Endothelial cell of umbilical vein (primary cell): ENCODE results near the gene MACROD2. TPM values are rescaled to one million over a fixed set of nuclear protein-coding genes. Genes with fewer than 3 reads are reported as not detected.

ENCODE experiments used
- BruUV-seq: library from RNA; stranded (reverse); fragments of 400-500 nt; replicated peaks from 2 replicates; lab custom pipeline; 2021; lab: Mats Ljungman, UMichigan
- CTCF ChIA-PET: fragments of 300-600, 350-600 bp; sonication (Branson Sonifier 250); formaldehyde crosslinking; loops from one replicate; lab custom pipeline; 2021; ENCODE audit warnings: antibody characterized with exemption, inconsistent platforms; lab: Charles Lee
- POLR2A ChIA-PET: fragments of 300-600, 350-600 bp; sonication (Branson Sonifier 250); formaldehyde crosslinking; loops from one replicate; lab custom pipeline; 2021; ENCODE audit warnings: antibody characterized with exemption, inconsistent platforms; lab: Charles Lee
- DNase-seq: peaks from one replicate; pipeline ENCODE4 v3.0.0-alpha.2; 2011; ENCODE audit warnings: low read depth, low spot score
- FAIRE-seq: peaks from 2 replicates; lab custom pipeline; 2011; peaks lifted over from hg19 to GRCh38; lab: Jason Lieb, UNC
- H2AFZ ChIP-seq: 2 replicates; pipeline ENCODE4 v1.6.0; 2012; ENCODE audit warnings: low read depth, low read length, control low read depth, inconsistent platforms
- H3K27ac ChIP-seq: 2 replicates; pipeline ENCODE4 v1.5.1; 2011; ENCODE audit warnings: low read depth, mild to moderate bottlenecking, control low read depth, low read length, moderate library complexity; ENCODE audit not compliant: insufficient read depth
- H3K27me3 ChIP-seq, 2 experiments: 2 replicates each; pipeline versions ENCODE4 v1.6.0 to v1.6.1; 2011; ENCODE audit warnings: low read length in 2 of 2, mixed read lengths in 1 of 2; ENCODE audit not compliant: control insufficient read depth in 2 of 2, insufficient read depth in 2 of 2
- H3K36me3 ChIP-seq, 2 experiments: 2 replicates in 1 of 2; 3 replicates in 1 of 2; pipeline ENCODE4 v1.5.1; 2011; ENCODE audit warnings: low read length in 2 of 2, mild to moderate bottlenecking in 1 of 2, moderate library complexity in 1 of 2; ENCODE audit not compliant: control insufficient read depth in 2 of 2, insufficient read depth in 2 of 2; ENCODE audit errors: extremely low read depth in 1 of 2
- H3K4me1 ChIP-seq: 3 replicates; pipeline ENCODE4 v1.5.1; 2011; ENCODE audit warnings: mild to moderate bottlenecking, low read length; ENCODE audit not compliant: control insufficient read depth, insufficient read depth; ENCODE audit errors: extremely low read depth
- H3K4me2 ChIP-seq: 2 replicates; pipeline ENCODE4 v1.6.1; 2011; ENCODE audit warnings: low read length, control low read depth, mixed read lengths; ENCODE audit not compliant: insufficient read depth
- H3K4me3 ChIP-seq, 3 experiments: fragments of 200-600 bp in 1 of 3; sonication (generic), shearing (Covaris generic) in 1 of 3; replicated peaks in 1 of 3; 2 replicates each; pipeline ENCODE4 v1.5.1; 2011 to 2016; ENCODE audit warnings: control low read depth in 3 of 3, low read length in 3 of 3, mild to moderate bottlenecking in 2 of 3, inconsistent platforms in 1 of 3, low read depth in 1 of 3, moderate library complexity in 1 of 3; ENCODE audit not compliant: insufficient read depth in 1 of 3
- H3K79me2 ChIP-seq: 2 replicates; pipeline ENCODE4 v1.6.0; 2012; ENCODE audit warnings: low read length, inconsistent platforms; ENCODE audit not compliant: control insufficient read depth, insufficient read depth
- H3K9ac ChIP-seq: replicated peaks from 2 replicates; pipeline ENCODE3; 2011; ENCODE audit warnings: low read length, control low read depth; ENCODE audit not compliant: insufficient read depth; ENCODE audit errors: extremely low read depth
- H3K9me1 ChIP-seq: replicated peaks from 3 replicates; pipeline ENCODE4 v1.6.0; 2011; ENCODE audit warnings: mild to moderate bottlenecking, low read length; ENCODE audit not compliant: control insufficient read depth, insufficient read depth; ENCODE audit errors: extremely low read depth
- H3K9me3 ChIP-seq: replicated peaks from 2 replicates; pipeline ENCODE4 v1.5.1; 2012; ENCODE audit warnings: low read length, inconsistent platforms; ENCODE audit not compliant: control insufficient read depth, insufficient read depth
- H4K20me1 ChIP-seq: replicated peaks from 2 replicates; pipeline ENCODE3; 2011; ENCODE audit warnings: mild to moderate bottlenecking, low read length; ENCODE audit not compliant: control insufficient read depth, insufficient read depth; ENCODE audit errors: extremely low read depth
- EZH2 ChIP-seq: IDR thresholded peaks from 2 replicates; pipeline ENCODE4 v1.6.1; 2012; ENCODE audit warnings: borderline replicate concordance, low read depth, mild to moderate bottlenecking, moderate library complexity, low read length, inconsistent platforms; ENCODE audit not compliant: severe bottlenecking
- FOS ChIP-seq: IDR thresholded peaks from 2 replicates; pipeline ENCODE4 v1.6.1; 2011; ENCODE audit warnings: mild to moderate bottlenecking, low read length, moderate library complexity, borderline replicate concordance; ENCODE audit not compliant: insufficient read depth
- GATA2 ChIP-seq: IDR thresholded peaks from 2 replicates; pipeline ENCODE4 v1.7.0; 2011; ENCODE audit warnings: low read depth, mild to moderate bottlenecking, moderate library complexity, mixed read lengths, low read length; ENCODE audit not compliant: insufficient read length, insufficient read depth
- JUN ChIP-seq: IDR thresholded peaks from 2 replicates; pipeline ENCODE4 v1.6.1; 2011; ENCODE audit warnings: borderline replicate concordance, low read depth; ENCODE audit not compliant: insufficient read length, insufficient read depth
- MYC ChIP-seq: IDR thresholded peaks from one replicate; pipeline ENCODE4 v1.6.1; 2011; ENCODE audit warnings: mild to moderate bottlenecking, low read depth, low read length
- POLR2A ChIP-seq: IDR thresholded peaks from 2 replicates; pipeline ENCODE4 v1.6.1; 2012; ENCODE audit warnings: low read depth, mild to moderate bottlenecking, control low read depth, low read length
- POLR2AphosphoS5 ChIP-seq: IDR thresholded peaks from 2 replicates; pipeline ENCODE4 v1.6.1; 2012; ENCODE audit warnings: low read depth, mild to moderate bottlenecking, control low read depth, low read length, moderate library complexity; ENCODE audit not compliant: insufficient read depth
- dilution Hi-C: fragments of 300-500 bp; cut with MboI; formaldehyde crosslinking; loops from one replicate; pipeline ENCODE4 v1.15.0; 2019; ENCODE audit warnings: low sequenced_read_pairs; ENCODE audit not compliant: extremely low pct_ligation_motif_present
- intact Hi-C: fragments of 100-400 bp; cut with micrococcal nuclease; formaldehyde crosslinking; loops from one replicate; pipeline ENCODE4 v1.10.0; 2022
- polyA plus RNA-seq, 4 experiments: library from polyadenylated mRNA; depleted of rRNA in 3 of 4; stranded (reverse) in 3 of 4; unstranded in 1 of 4; fragments of >200 nt; gene quantifications; 2 replicates each; pipeline versions ENCODE4 v1.2.1 to v1.2.3, GENCODE V29; 2011 to 2012; ENCODE audit warnings: missing spikeins in 1 of 4
- total RNA-seq: library from RNA; stranded (reverse); gene quantifications from 2 replicates; pipeline ENCODE4 v1.2.3, GENCODE V29; 2021
- TF ChIP-seq, protein P1 (sequence below): IDR thresholded peaks from 2 replicates; pipeline ENCODE4 v1.6.1; 2011; ENCODE audit not compliant: insufficient read depth, insufficient read length
- TF ChIP-seq, protein P2 (sequence below), 2 donors: IDR thresholded peaks; 1 replicate in 1 of 2; 2 replicates in 1 of 2; pipeline ENCODE4 v1.5.1; 2011; ENCODE audit warnings: low read length in 2 of 2, mild to moderate bottlenecking in 2 of 2, moderate library complexity in 2 of 2, control low read depth in 1 of 2, inconsistent platforms in 1 of 2, low read depth in 1 of 2; ENCODE audit not compliant: insufficient read depth in 1 of 2; ENCODE audit errors: extremely low read depth in 1 of 2

MACROD2 gene
- total and polyA plus RNA-seq, 2 donors (not counting 3 experiments of a cell fraction or from before 2014, with no cell fraction given): 0.11 to 0.73 TPM

DNA sequence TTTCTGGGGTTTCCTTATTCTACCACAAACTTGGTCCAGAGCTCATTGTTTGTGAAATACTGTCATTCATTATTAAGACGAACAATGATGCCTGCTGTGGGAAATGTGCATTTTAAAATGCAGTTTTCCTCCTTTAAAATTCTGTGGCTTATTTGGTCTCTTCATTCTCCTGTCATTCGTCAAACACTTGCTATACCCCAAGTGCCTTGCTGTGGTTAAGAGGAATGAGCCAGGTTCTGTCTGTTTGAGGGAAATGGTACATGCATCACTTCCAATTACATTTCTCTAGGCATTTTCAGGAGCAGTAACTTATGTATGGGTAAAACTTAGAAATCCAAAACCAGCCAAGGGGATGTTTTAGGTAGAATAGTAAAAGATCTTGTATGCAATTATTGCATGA is 1490.2 kb downstream of the MACROD2 start:
- Histone ChIP-seq H3K9me1 (no peaks in the 10 kb centered on the region), H4K20me1 (no peaks in the 10 kb centered on the region), H3K4me3 (no peak overlapping the region), H3K4me1 (no peaks in the 10 kb centered on the region), H3K27ac (no peak overlapping the region), H3K9me3 (no peaks in the 10 kb centered on the region), H3K79me2 (no peaks in the 10 kb centered on the region), H3K4me2 (no peak overlapping the region), H3K27me3 (no peaks in the 10 kb centered on the region), H3K9ac (no peak overlapping the region), H3K36me3 (no peaks in the 10 kb centered on the region), H2AFZ (no peak overlapping the region)
- ChIA-PET POLR2A (no interaction called here), CTCF (no interaction called here)
- dilution Hi-C loops: no loop called here
- no peak for DNase-seq
- TF ChIP-seq POLR2A (no peak), GATA2 (no peak), FOS (no peak)
- TF ChIP-seq, protein P1, sequence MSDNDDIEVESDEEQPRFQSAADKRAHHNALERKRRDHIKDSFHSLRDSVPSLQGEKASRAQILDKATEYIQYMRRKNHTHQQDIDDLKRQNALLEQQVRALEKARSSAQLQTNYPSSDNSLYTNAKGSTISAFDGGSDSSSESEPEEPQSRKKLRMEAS: no peak
- no TSS peak for BruUV-seq
- FAIRE-seq: no peak
- intact Hi-C loops: no loop called here

DNA sequence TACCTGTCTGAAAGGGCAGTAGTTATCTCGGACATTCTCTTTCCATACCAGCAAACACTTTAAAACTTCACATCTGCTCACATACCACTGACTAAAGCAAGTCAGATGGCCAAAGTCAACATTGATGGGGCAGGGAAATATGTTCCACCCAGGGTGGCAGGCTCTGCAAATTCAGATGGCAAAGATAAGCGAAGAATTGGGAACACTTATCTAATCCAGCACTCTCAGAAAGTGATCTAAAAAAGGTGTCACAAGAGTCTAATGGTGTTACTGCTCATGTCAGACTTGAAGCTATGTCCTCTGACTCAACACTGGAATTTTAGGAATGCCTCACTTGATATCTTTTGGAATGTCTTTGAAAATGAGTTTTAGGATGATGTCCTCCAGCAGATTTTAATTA is 1491.7 kb downstream of the MACROD2 start:
- Histone ChIP-seq H3K27me3 (no peaks in the 10 kb centered on the region), H4K20me1 (no peaks in the 10 kb centered on the region), H3K9ac (no peak overlapping the region), H3K4me3 (no peak overlapping the region), H3K4me1 (no peaks in the 10 kb centered on the region), H3K4me2 (no peak overlapping the region), H3K9me1 (no peaks in the 10 kb centered on the region), H2AFZ (no peak overlapping the region), H3K36me3 (no peaks in the 10 kb centered on the region), H3K9me3 (no peaks in the 10 kb centered on the region), H3K79me2 (no peaks in the 10 kb centered on the region), H3K27ac (no peak overlapping the region)
- POLR2A ChIA-PET: no interaction called here
- no peak for TF ChIP-seq EZH2
- TF ChIP-seq GATA2: no peak
- no peak for TF ChIP-seq POLR2A
- TF ChIP-seq JUN: no peak
- TF ChIP-seq POLR2AphosphoS5: no peak
- TF ChIP-seq FOS: no peak
- TF ChIP-seq, protein P2, sequence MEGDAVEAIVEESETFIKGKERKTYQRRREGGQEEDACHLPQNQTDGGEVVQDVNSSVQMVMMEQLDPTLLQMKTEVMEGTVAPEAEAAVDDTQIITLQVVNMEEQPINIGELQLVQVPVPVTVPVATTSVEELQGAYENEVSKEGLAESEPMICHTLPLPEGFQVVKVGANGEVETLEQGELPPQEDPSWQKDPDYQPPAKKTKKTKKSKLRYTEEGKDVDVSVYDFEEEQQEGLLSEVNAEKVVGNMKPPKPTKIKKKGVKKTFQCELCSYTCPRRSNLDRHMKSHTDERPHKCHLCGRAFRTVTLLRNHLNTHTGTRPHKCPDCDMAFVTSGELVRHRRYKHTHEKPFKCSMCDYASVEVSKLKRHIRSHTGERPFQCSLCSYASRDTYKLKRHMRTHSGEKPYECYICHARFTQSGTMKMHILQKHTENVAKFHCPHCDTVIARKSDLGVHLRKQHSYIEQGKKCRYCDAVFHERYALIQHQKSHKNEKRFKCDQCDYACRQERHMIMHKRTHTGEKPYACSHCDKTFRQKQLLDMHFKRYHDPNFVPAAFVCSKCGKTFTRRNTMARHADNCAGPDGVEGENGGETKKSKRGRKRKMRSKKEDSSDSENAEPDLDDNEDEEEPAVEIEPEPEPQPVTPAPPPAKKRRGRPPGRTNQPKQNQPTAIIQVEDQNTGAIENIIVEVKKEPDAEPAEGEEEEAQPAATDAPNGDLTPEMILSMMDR (IDR thresholded peaks at IDR 0.05; ENCODE audit: extremely low read depth in 1 of 2, insufficient read depth in 1 of 2, low read depth in 1 of 2, low read length in 2 of 2): no peak
- TF ChIP-seq MYC: no peak
- TF ChIP-seq, protein P1: no peak
- dilution Hi-C loops: no loop called here
- intact Hi-C loops: no loop called here
- CTCF ChIA-PET: no interaction called here
- DNase-seq (no peak), FAIRE-seq (no peak)
- no TSS peak for BruUV-seq
